Measurements from ENCODE around the gene LYZL2. TPM values are rescaled to one million over a fixed set of nuclear protein-coding genes. Genes with fewer than 3 reads are reported as not detected.
A peak's percentile ranks its signal among the peaks of the same experiment; 100 is the strongest.

Gene LYZL2
- total RNA-seq, 1 experiment from 2014 or later, result not detected

GRCh38 chr10:30591249-30591670 lies 38.3 kb downstream of the LYZL2 start:
- no peaks in the 10 kb centered on the region for H3K36me3 Mint-ChIP-seq (ENCODE audit: insufficient read depth, unreplicated experiment)
- H3K27me3 Mint-ChIP-seq (ENCODE audit: unreplicated experiment), result peaks cover 27% of the 10 kb centered on the region
- DNase-seq, result peak; percentile 51
- TF ChIP-seq CTCF (IDR thresholded peaks at IDR 0.05; ENCODE audit: unreplicated experiment), result peak; percentile 43
- intact Hi-C loops (cut with micrococcal nuclease; ENCODE audit: unreplicated experiment), result loop anchor here (1.0 to 2.0 kb wide), 3 partner anchors 52 to 198 kb away; no protein-coding TSS in a partner anchor
- CTCF ChIA-PET, result interaction anchor here (0.6 to 1.8 kb wide), 18 partner anchors 10 to 552 kb away, joined by 3 to 14 read pairs (median 4); partner anchors contain the start of genes MAP3K8 and MTPAP
- H3K4me3 Mint-ChIP-seq (ENCODE audit: low read depth, unreplicated experiment), result no peak overlapping the region
- no peaks in the 10 kb centered on the region for H3K9me3 Mint-ChIP-seq (ENCODE audit: low read depth, unreplicated experiment)
- H3K27ac Mint-ChIP-seq (ENCODE audit: unreplicated experiment), result no peak overlapping the region
- peaks cover 11% of the 10 kb centered on the region for H3K4me1 Mint-ChIP-seq (ENCODE audit: low read depth, unreplicated experiment)
- BruUV-seq (replicated peaks), result no TSS peak

- Mint-ChIP-seq H3K27me3 (ENCODE audit: unreplicated experiment) (peaks cover 21% of the 10 kb centered on the region), H3K9me3 (ENCODE audit: low read depth, unreplicated experiment) (no peaks in the 10 kb centered on the region), H3K36me3 (ENCODE audit: insufficient read depth, unreplicated experiment) (no peaks in the 10 kb centered on the region), H3K4me3 (ENCODE audit: low read depth, unreplicated experiment) (no peak overlapping the region), H3K4me1 (ENCODE audit: low read depth, unreplicated experiment) (peaks cover 9% of the 10 kb centered on the region), H3K27ac (ENCODE audit: unreplicated experiment) (no peak overlapping the region)
- no peak for DNase-seq
- no peak for TF ChIP-seq CTCF (IDR thresholded peaks at IDR 0.05; ENCODE audit: unreplicated experiment)
- BruUV-seq (replicated peaks), result no TSS peak
- CTCF ChIA-PET, result no interaction called here
- intact Hi-C loops (cut with micrococcal nuclease; ENCODE audit: unreplicated experiment), result no loop called here
Measured at GRCh38 chr10:30589441-30589840, 40.1 kb downstream of the LYZL2 start.

- TF ChIP-seq CTCF (IDR thresholded peaks at IDR 0.05; ENCODE audit: unreplicated experiment), result no peak
- BruUV-seq (replicated peaks), result no TSS peak
- Mint-ChIP-seq H3K36me3 (ENCODE audit: insufficient read depth, unreplicated experiment) (no peaks in the 10 kb centered on the region), H3K9me3 (ENCODE audit: low read depth, unreplicated experiment) (no peaks in the 10 kb centered on the region), H3K4me3 (ENCODE audit: low read depth, unreplicated experiment) (no peak overlapping the region), H3K4me1 (ENCODE audit: low read depth, unreplicated experiment) (peaks cover 21% of the 10 kb centered on the region), H3K27me3 (ENCODE audit: unreplicated experiment) (peaks cover 2% of the 10 kb centered on the region), H3K27ac (ENCODE audit: unreplicated experiment) (peak overlapping the region; percentile 54)
- intact Hi-C loops (cut with micrococcal nuclease; ENCODE audit: unreplicated experiment), result no loop called here
- CTCF ChIA-PET, result no interaction called here
- peak; percentile 82 for DNase-seq
Measured at GRCh38 chr10:30587522-30588031, 42.0 kb downstream of the LYZL2 start.

GRCh38 chr10:30586828-30587227 lies 42.7 kb downstream of the LYZL2 start:
- TF ChIP-seq CTCF (IDR thresholded peaks at IDR 0.05; ENCODE audit: unreplicated experiment), result no peak
- intact Hi-C loops (cut with micrococcal nuclease; ENCODE audit: unreplicated experiment), result no loop called here
- BruUV-seq (replicated peaks), result no TSS peak
- Mint-ChIP-seq H3K4me1 (ENCODE audit: low read depth, unreplicated experiment) (peaks cover 26% of the 10 kb centered on the region), H3K27ac (ENCODE audit: unreplicated experiment) (peak overlapping the region; percentile 54), H3K27me3 (ENCODE audit: unreplicated experiment) (no peaks in the 10 kb centered on the region), H3K9me3 (ENCODE audit: low read depth, unreplicated experiment) (no peaks in the 10 kb centered on the region), H3K36me3 (ENCODE audit: insufficient read depth, unreplicated experiment) (no peaks in the 10 kb centered on the region), H3K4me3 (ENCODE audit: low read depth, unreplicated experiment) (no peak overlapping the region)
- DNase-seq, result no peak
- CTCF ChIA-PET, result interaction anchor here (0.6 to 0.7 kb wide), 2 partner anchors 118 to 168 kb away, joined by 4 read pairs; no protein-coding TSS in a partner anchor

All from Calu3 (cell line).